Effector memory CD4-positive, alpha-beta T cell (primary cell): ENCODE data around the gene PLIN4.

Experiments
- DNase-seq, 3 donors: peaks; one replicate each; pipeline ENCODE4 v3.0.0-alpha.2; 2020
- H3K27ac ChIP-seq: 2 replicates; pipeline ENCODE4 v1.7.0; 2013; ENCODE audit warnings: mild to moderate bottlenecking, low read length, moderate library complexity; ENCODE audit not compliant: insufficient read depth, poor library complexity, severe bottlenecking
- H3K27me3 ChIP-seq: replicated peaks from 2 replicates; pipeline ENCODE4 v1.7.0; 2013; ENCODE audit warnings: mild to moderate bottlenecking, low read length; ENCODE audit not compliant: insufficient read depth, control insufficient read depth, poor library complexity, severe bottlenecking
- H3K36me3 ChIP-seq: 2 replicates; pipeline ENCODE4 v1.7.0; 2013; ENCODE audit warnings: mild to moderate bottlenecking, low read length, moderate library complexity; ENCODE audit not compliant: control insufficient read depth, insufficient read depth
- H3K4me1 ChIP-seq: 2 replicates; pipeline ENCODE4 v1.7.0; 2013; ENCODE audit warnings: low read length, mild to moderate bottlenecking; ENCODE audit not compliant: control insufficient read depth, insufficient read depth, poor library complexity, severe bottlenecking
- H3K4me3 ChIP-seq: 2 replicates; pipeline ENCODE4 v1.7.0; 2013; ENCODE audit warnings: low read length, low read depth, mild to moderate bottlenecking; ENCODE audit not compliant: insufficient read depth, poor library complexity, severe bottlenecking
- H3K9me3 ChIP-seq: 2 replicates; pipeline ENCODE4 v1.7.0; 2013; ENCODE audit warnings: mild to moderate bottlenecking, low read length, moderate library complexity; ENCODE audit not compliant: control insufficient read depth

Gene PLIN4

DNA sequence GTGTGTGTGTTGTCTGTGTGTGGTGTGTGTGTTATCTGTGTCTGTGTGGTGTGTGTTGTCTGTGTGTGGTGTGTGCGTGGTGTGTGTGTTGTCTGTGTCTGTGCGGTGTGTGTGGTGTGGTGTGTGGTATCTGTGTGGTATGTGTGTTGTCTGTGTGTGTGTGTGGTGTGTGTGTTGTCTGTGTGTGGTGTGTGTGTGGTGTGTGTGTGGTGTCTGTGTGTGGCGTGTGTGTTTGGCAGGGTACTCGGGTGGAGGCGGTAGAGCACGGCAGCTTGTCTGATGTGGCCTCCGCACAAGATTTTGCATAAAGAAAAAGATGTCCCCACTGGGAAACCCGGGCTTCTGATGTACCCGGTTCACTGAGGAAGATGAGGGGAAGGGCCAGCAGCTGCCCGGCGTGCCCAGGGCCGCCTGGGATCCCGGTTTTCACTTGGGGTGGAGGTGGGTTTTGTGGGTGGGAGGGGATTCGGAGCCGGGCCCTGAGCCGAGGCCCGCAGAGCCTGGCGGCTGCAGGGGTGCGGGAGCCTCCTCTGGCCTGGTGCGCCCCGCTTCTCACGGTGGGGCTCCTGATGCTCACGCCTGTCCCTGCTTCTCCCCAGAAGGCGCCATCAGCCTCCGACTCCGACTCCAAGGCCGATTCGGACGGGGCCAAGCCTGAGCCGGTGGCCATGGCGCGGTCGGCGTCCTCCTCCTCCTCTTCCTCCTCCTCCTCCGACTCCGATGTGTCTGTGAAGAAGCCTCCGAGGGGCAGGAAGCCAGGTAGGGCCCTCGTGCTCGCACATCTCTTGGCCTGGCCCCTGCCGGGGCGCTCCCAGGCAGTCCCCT is 25.0 kb downstream of the PLIN4 start:
- Histone ChIP-seq H3K36me3 (peaks cover 64% of the 10 kb centered on the region), H3K4me1 (no peaks in the 10 kb centered on the region), H3K9me3 (no peaks in the 10 kb centered on the region), H3K27me3 (no peaks in the 10 kb centered on the region), H3K27ac (no peak overlapping the region), H3K4me3 (no peak overlapping the region)
- no peak for DNase-seq

- H3K4me1 ChIP-seq, result no peaks in the 10 kb centered on the region
- no peak overlapping the region for H3K27ac ChIP-seq
- DNase-seq, result no peak
- no peaks in the 10 kb centered on the region for H3K27me3 ChIP-seq
- no peak overlapping the region for H3K4me3 ChIP-seq
- H3K9me3 ChIP-seq, result no peaks in the 10 kb centered on the region
- H3K36me3 ChIP-seq, result peaks cover 59% of the 10 kb centered on the region
Observed at GRCh38 chr19:4492337-4493103, 25.8 kb downstream of the PLIN4 start.

- Histone ChIP-seq H3K27ac (no peak overlapping the region), H3K4me1 (no peaks in the 10 kb centered on the region), H3K36me3 (peaks cover 58% of the 10 kb centered on the region), H3K27me3 (no peaks in the 10 kb centered on the region), H3K9me3 (no peaks in the 10 kb centered on the region), H3K4me3 (no peak overlapping the region)
- DNase-seq, result no peak
Observed at GRCh38 chr19:4491446-4491845, 26.8 kb downstream of the PLIN4 start.

GRCh38 chr19:4488496-4488895 is 29.8 kb downstream of the PLIN4 start:
- Histone ChIP-seq H3K27me3 (no peaks in the 10 kb centered on the region), H3K27ac (no peak overlapping the region), H3K36me3 (peaks cover 33% of the 10 kb centered on the region), H3K4me3 (no peak overlapping the region), H3K4me1 (no peaks in the 10 kb centered on the region), H3K9me3 (no peaks in the 10 kb centered on the region)
- DNase-seq, result no peak

- no peaks in the 10 kb centered on the region for H3K4me1 ChIP-seq
- H3K36me3 ChIP-seq, result peaks cover 32% of the 10 kb centered on the region
- H3K27ac ChIP-seq, result no peak overlapping the region
- no peak overlapping the region for H3K4me3 ChIP-seq
- no peaks in the 10 kb centered on the region for H3K9me3 ChIP-seq
- no peak for DNase-seq
- H3K27me3 ChIP-seq, result no peaks in the 10 kb centered on the region
Observed at GRCh38 chr19:4487572-4487971, 30.7 kb downstream of the PLIN4 start.

DNA sequence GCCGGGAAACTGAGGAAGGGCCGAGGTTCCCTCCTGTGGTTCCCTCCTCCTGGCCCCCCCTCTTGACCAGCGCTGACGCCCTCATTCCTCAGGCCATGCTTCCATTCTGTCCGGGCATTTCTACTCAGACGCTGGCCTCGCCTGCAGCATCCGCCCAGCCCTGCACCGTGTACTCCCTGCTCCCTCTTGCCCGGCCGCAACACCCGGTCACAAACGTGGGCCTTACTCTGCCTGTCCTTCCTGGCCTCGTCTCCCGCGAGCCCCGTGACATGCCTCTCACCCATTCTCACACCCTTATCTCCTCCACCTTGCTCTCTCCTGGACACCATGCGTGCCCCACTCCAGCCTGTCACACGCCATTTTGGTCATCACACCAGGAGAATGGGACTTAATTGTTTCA is 34.9 kb downstream of the PLIN4 start:
- no peak overlapping the region for H3K27ac ChIP-seq
- H3K4me3 ChIP-seq, result no peak overlapping the region
- no peak for DNase-seq
- H3K9me3 ChIP-seq, result no peaks in the 10 kb centered on the region
- peaks cover 9% of the 10 kb centered on the region for H3K36me3 ChIP-seq
- H3K4me1 ChIP-seq, result no peaks in the 10 kb centered on the region
- no peaks in the 10 kb centered on the region for H3K27me3 ChIP-seq

DNA sequence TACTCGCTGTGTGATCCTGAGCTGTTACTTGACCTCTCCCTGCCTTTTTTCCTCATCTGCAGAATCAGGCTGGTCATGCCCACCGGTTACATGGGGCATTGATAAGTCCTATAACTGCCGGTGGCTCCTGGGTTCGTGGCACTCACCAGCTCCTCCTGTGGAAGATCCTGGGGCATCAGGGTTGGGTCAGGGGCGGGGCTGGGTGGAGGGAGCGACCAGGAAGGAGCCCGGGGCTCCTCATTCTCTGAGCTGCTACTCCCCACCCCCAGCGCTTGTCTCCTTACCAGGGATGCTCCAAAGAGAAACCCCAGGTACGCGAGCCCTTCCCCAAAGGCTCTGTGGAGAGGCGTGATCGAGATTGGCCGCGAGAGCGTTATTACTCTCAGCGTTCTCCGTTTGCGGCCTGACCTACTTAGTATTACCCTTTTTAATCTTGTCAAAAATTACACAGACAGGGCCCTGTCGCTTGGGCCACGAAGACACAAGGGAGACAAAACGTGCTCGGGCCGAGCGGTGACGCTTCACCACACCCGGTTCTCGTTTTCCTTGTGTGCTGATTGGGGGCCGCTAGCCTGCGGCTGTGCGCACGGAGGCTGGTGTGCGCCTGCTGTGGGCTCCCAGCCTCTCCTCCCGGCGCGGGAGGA is 35.4 kb downstream of the PLIN4 start:
- peaks cover 6% of the 10 kb centered on the region for H3K36me3 ChIP-seq
- no peak overlapping the region for H3K27ac ChIP-seq
- no peak overlapping the region for H3K4me3 ChIP-seq
- H3K4me1 ChIP-seq, result no peaks in the 10 kb centered on the region
- H3K27me3 ChIP-seq, result no peaks in the 10 kb centered on the region
- no peak for DNase-seq
- H3K9me3 ChIP-seq, result no peaks in the 10 kb centered on the region

DNA sequence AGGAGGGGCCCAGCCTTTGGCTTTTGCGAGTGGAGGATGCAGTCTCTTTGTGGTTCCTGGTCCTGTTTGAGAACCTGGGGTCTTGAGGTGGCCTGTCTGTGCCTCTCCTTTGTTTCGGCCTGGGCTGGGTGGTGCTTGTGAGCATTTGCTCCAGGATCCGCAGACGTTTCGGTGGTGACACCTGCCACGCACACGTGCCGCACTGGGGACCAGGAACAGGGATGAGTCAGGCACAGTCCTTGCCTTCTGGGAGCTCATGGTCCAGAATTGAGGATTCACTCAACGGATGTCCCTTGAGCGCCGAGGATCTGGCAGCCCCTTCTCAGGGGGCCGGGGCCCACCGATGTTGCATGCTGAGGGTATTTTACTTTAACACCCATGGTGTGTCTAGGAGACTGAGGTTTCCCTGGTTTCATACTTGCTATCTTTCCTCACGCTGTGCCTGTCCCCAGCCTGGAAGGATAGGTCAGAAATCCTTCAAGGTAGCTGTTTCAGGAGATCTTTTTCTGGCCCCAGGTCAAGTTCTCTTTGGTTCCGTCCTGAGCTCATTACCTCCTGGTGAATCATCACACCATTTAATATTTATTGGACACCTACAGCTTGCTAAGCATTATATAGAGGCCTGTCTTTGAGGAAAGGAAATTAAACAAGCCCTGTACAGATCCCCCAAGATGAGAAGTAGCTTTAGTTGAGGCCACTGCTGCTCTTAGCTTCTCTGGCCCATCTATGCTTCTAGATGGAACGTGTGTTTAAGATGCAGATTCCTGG is 41.1 kb downstream of the PLIN4 start:
- H3K36me3 ChIP-seq, result peaks cover 18% of the 10 kb centered on the region
- no peaks in the 10 kb centered on the region for H3K27me3 ChIP-seq
- H3K9me3 ChIP-seq, result no peaks in the 10 kb centered on the region
- H3K4me1 ChIP-seq, result peaks cover 21% of the 10 kb centered on the region
- H3K27ac ChIP-seq, result no peak overlapping the region
- DNase-seq, result no peak
- no peak overlapping the region for H3K4me3 ChIP-seq

DNA sequence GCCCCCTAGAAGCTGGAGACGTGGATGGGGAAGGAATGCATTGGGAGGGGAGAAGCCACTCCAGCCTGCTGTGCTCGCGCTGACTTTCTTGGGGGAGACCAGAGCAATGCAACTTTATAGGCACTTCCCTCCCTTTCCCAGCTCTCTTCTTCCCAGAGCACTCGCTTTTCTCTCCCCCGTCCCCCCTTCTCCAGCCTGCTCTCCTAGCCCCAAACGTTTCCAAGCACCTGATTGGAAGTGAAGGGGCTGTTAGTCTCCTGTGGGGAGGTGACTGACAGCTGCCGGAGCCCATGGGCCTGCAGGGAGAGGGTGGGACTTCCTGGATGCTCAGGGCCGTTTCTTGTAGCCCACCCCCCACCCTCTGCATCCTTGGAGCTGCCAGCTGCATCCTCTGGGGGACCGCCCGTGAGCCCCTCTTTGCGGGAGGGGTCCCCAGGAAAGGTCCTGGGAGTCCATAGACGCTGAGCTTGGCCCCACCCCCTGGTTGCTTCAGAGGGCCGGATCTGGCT is 43.7 kb downstream of the PLIN4 start:
- peaks cover 25% of the 10 kb centered on the region for H3K4me1 ChIP-seq
- DNase-seq, result no peak
- H3K27ac ChIP-seq, result no peak overlapping the region
- peaks cover 18% of the 10 kb centered on the region for H3K36me3 ChIP-seq
- H3K4me3 ChIP-seq, result no peak overlapping the region
- H3K27me3 ChIP-seq, result no peaks in the 10 kb centered on the region
- H3K9me3 ChIP-seq, result no peaks in the 10 kb centered on the region
